H9 (cell line): ENCODE results near the gene RASGRF1. TPM values are rescaled to one million over a fixed set of nuclear protein-coding genes. Genes with fewer than 3 reads are reported as not detected.

Source experiments
- DNase-seq: peaks from one replicate; pipeline ENCODE4 v3.0.0-alpha.2; 2017
- H2AFZ ChIP-seq: one replicate; pipeline ENCODE4 v1.6.1; 2013; ENCODE audit warnings: mild to moderate bottlenecking, low read length, control low read depth, moderate library complexity
- H2AK5ac ChIP-seq: 2 replicates; pipeline ENCODE4 v1.6.1; 2013; ENCODE audit warnings: low read length, control low read depth, mixed read lengths; ENCODE audit not compliant: insufficient read length
- H2BK120ac ChIP-seq: one replicate; pipeline ENCODE4 v1.6.1; 2013; ENCODE audit warnings: low read depth, mild to moderate bottlenecking, low read length, control low read depth, inconsistent platforms; ENCODE audit not compliant: poor library complexity, severe bottlenecking
- H2BK12ac ChIP-seq: 2 replicates; pipeline ENCODE4 v1.6.1; 2013; ENCODE audit warnings: low read length, control low read depth, mixed read lengths, low read depth; ENCODE audit not compliant: insufficient read length
- H2BK15ac ChIP-seq: 2 replicates; pipeline ENCODE4 v1.6.1; 2013; ENCODE audit warnings: low read depth, low read length, control low read depth
- H2BK20ac ChIP-seq: one replicate; pipeline ENCODE4 v1.6.1; 2013; ENCODE audit warnings: low read depth, mild to moderate bottlenecking, low read length, control low read depth, inconsistent platforms; ENCODE audit not compliant: poor library complexity, severe bottlenecking
- H2BK5ac ChIP-seq: 2 replicates; pipeline ENCODE4 v1.6.1; 2013; ENCODE audit warnings: low read length, control low read depth, mixed read lengths; ENCODE audit not compliant: insufficient read length
- H3K14ac ChIP-seq: 2 replicates; pipeline ENCODE4 v1.6.1; 2013; ENCODE audit warnings: low read length, control low read depth; ENCODE audit not compliant: insufficient read depth
- H3K18ac ChIP-seq: 2 replicates; pipeline ENCODE4 v1.6.1; 2013; ENCODE audit warnings: low read depth, mild to moderate bottlenecking, mixed read lengths, low read length, control low read depth; ENCODE audit not compliant: insufficient read length
- H3K23ac ChIP-seq: 2 replicates; pipeline ENCODE4 v1.6.1; 2013; ENCODE audit warnings: low read length, control low read depth, mixed read lengths, low read depth; ENCODE audit not compliant: insufficient read length
- H3K23me2 ChIP-seq: 2 replicates; pipeline ENCODE4 v1.6.1; 2013; ENCODE audit warnings: low read depth, mild to moderate bottlenecking, mixed read lengths, low read length, control low read depth; ENCODE audit not compliant: insufficient read length, poor library complexity, severe bottlenecking
- H3K27ac ChIP-seq: 2 replicates; pipeline ENCODE4 v1.5.1; 2013; ENCODE audit warnings: low read length, control low read depth, mixed read lengths, low read depth; ENCODE audit not compliant: insufficient read length
- H3K27me3 ChIP-seq: 2 replicates; pipeline ENCODE4 v1.6.1; 2013; ENCODE audit warnings: low read length, control low read depth, inconsistent platforms; ENCODE audit not compliant: insufficient read depth
- H3K4ac ChIP-seq: 2 replicates; pipeline ENCODE4 v1.6.1; 2013; ENCODE audit warnings: low read depth, mild to moderate bottlenecking, control low read depth, inconsistent platforms, low read length, moderate library complexity
- H3K4me1 ChIP-seq: 2 replicates; pipeline ENCODE4 v1.6.1; 2013; ENCODE audit warnings: low read length, control low read depth, inconsistent platforms; ENCODE audit not compliant: insufficient read depth
- H3K4me2 ChIP-seq: 2 replicates; pipeline ENCODE4 v1.6.1; 2013; ENCODE audit warnings: low read length, control low read depth, mixed read lengths; ENCODE audit not compliant: insufficient read length, insufficient read depth
- H3K56ac ChIP-seq: 2 replicates; pipeline ENCODE4 v1.6.1; 2013; ENCODE audit warnings: low read depth, mild to moderate bottlenecking, mixed read lengths, low read length, control low read depth; ENCODE audit not compliant: insufficient read length
- H3K79me1 ChIP-seq: 2 replicates; pipeline ENCODE4 v1.6.1; 2013; ENCODE audit warnings: low read depth, mild to moderate bottlenecking, moderate library complexity, low read length, control low read depth, inconsistent platforms; ENCODE audit not compliant: insufficient read depth, poor library complexity, severe bottlenecking
- H3K79me2 ChIP-seq: 2 replicates; pipeline ENCODE4 v1.6.1; 2013; ENCODE audit warnings: low read length, control low read depth, inconsistent platforms; ENCODE audit not compliant: insufficient read depth
- H3K9ac ChIP-seq: 2 replicates; pipeline ENCODE4 v1.6.1; 2013; ENCODE audit warnings: low read length, control low read depth, mixed read lengths; ENCODE audit not compliant: insufficient read length; ENCODE audit errors: extremely low read depth
- H3K9me3 ChIP-seq: one replicate; pipeline ENCODE4 v1.6.1; 2013; ENCODE audit warnings: low read depth, low read length, inconsistent platforms; ENCODE audit not compliant: control insufficient read depth
- H3T11ph ChIP-seq: one replicate; pipeline ENCODE4 v1.6.1; 2013; ENCODE audit warnings: mild to moderate bottlenecking, low read length, control low read depth, inconsistent platforms
- H4K20me1 ChIP-seq: one replicate; pipeline ENCODE4 v1.6.1; 2013; ENCODE audit not compliant: control insufficient read depth, insufficient read length, insufficient read depth
- H4K5ac ChIP-seq: 2 replicates; pipeline ENCODE4 v1.6.1; 2013; ENCODE audit warnings: low read depth, mild to moderate bottlenecking, mixed read lengths, low read length, control low read depth; ENCODE audit not compliant: insufficient read length
- H4K8ac ChIP-seq: replicated peaks from 2 replicates; pipeline ENCODE4 v1.6.1; 2013; ENCODE audit warnings: low read length, control low read depth, mixed read lengths, low read depth; ENCODE audit not compliant: insufficient read length
- H4K91ac ChIP-seq: 2 replicates; pipeline ENCODE4 v1.6.1; 2013; ENCODE audit warnings: low read depth, mild to moderate bottlenecking, moderate library complexity, mixed read lengths, low read length, control low read depth; ENCODE audit not compliant: insufficient read length
- H3K27ac Mint-ChIP-seq, 3 experiments: 2 replicates in 2 of 3; 3 replicates in 1 of 3; pipeline ENCODE4 v1.8.0; 2020 to 2021; ENCODE audit warnings: mixed read lengths in 3 of 3, mild to moderate bottlenecking in 1 of 3, moderate library complexity in 1 of 3
- H3K27me3 Mint-ChIP-seq: 2 replicates; pipeline ENCODE4 v1.8.0; 2021; ENCODE audit warnings: low read depth, mild to moderate bottlenecking, moderate library complexity, mixed read lengths
- H3K36me3 Mint-ChIP-seq, 3 experiments: 2 replicates in 2 of 3; 3 replicates in 1 of 3; pipeline ENCODE4 v1.8.0; 2020 to 2021; ENCODE audit warnings: low read depth in 3 of 3, mixed read lengths in 3 of 3; ENCODE audit not compliant: insufficient read depth in 1 of 3
- H3K4me1 Mint-ChIP-seq, 2 experiments: 2 replicates each; pipeline ENCODE4 v1.8.0; 2020; ENCODE audit warnings: mixed read lengths in 2 of 2
- H3K4me3 Mint-ChIP-seq, 2 experiments: 2 replicates in 1 of 2; 3 replicates in 1 of 2; pipeline ENCODE4 v1.8.0; 2020 to 2021; ENCODE audit warnings: mild to moderate bottlenecking in 2 of 2, mixed read lengths in 2 of 2, moderate library complexity in 1 of 2
- H3K9me3 Mint-ChIP-seq, 2 experiments: 2 replicates in 1 of 2; 3 replicates in 1 of 2; pipeline ENCODE4 v1.8.0; 2020; ENCODE audit warnings: mild to moderate bottlenecking in 2 of 2, mixed read lengths in 2 of 2, moderate library complexity in 1 of 2
- WGBS: extraction: QIAGEN DNeasy Blood & Tissue Kit; methylation state at CpG from one replicate; pipeline ENCODE4 v1.1.7; 2013; ENCODE audit warnings: missing lambda C conversion rate, low lambda C conversion rate, mixed read lengths; ENCODE audit not compliant: insufficient read length; ENCODE audit errors: extremely low coverage; 5-methylcytosine and 5-hydroxymethylcytosine counted together
- total RNA-seq: library from RNA; stranded (reverse); gene quantifications from 2 replicates; pipeline ENCODE4 v1.2.1, GENCODE V29; 2021
- TF ChIP-seq, protein P1 (sequence below): fragments of 200-600 bp; sonication (generic); conservative IDR thresholded peaks from 3 replicates; pipeline ENCODE4 v1.8.0; 2021; ENCODE audit warnings: antibody characterized with exemption, mild to moderate bottlenecking

The RASGRF1 gene
- total RNA-seq, 1 experiment from 2014 or later: 0.48 TPM

DNA sequence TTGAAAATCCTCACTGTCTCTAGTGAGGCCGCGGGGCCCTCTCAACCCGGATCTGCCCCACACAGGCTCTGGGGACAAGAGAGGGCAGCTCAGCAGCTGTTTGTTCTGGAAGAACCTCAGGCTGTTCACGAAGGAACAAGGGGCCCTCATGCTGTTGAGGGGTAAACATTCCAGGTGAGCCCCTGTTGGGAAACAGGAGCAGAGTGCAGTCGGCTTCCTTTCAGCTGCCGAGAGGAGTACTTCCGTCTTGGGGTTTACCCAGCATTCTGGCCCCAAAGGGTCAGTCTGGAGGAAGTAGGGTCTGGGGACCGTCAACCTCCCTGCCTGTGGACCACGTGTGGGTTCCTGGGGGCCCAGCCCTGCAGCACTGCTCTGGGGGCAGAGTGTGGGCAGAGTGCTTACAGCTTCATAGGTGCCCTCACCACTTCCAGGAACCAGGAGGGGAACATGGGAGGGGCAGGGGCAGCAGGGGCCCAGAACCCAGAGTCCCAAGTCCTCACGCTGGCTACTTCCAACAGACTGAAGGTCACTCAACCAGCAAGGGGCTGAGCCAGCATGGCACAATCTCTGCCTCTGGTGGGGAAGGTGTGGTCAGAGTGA is 96.5 kb downstream of the RASGRF1 start:
- DNase-seq: no peak
- H3K79me2 ChIP-seq: no peaks in the 10 kb centered on the region

More for the DNA sequence above, 96.5 kb downstream of the RASGRF1 start:
- Histone ChIP-seq H3K4me2 (no peak overlapping the region), H3K23me2 (no peaks in the 10 kb centered on the region), H4K91ac (no peak overlapping the region), H2BK120ac (no peak overlapping the region), H3K27ac (no peak overlapping the region), H2BK5ac (no peak overlapping the region), H2BK15ac (no peak overlapping the region), H3K56ac (no peak overlapping the region), H3K18ac (no peak overlapping the region), H3K14ac (no peak overlapping the region; the same call in 1 of the 2 replicates), H2BK20ac (no peak overlapping the region), H4K8ac (no peak overlapping the region), H4K5ac (no peak overlapping the region), H3K4me1 (no peaks in the 10 kb centered on the region), H3K79me1 (no peaks in the 10 kb centered on the region), H3K23ac (no peak overlapping the region), H2BK12ac (no peak overlapping the region), H3T11ph (no peak overlapping the region), H2AK5ac (no peak overlapping the region), H3K9me3 (no peaks in the 10 kb centered on the region), H3K4ac (no peak overlapping the region), H2AFZ (no peak overlapping the region), H3K9ac (no peak overlapping the region), H3K27me3 (no peaks in the 10 kb centered on the region), H4K20me1 (no peaks in the 10 kb centered on the region)
- H3K4me1 Mint-ChIP-seq: peaks cover 13 to 20% of the 10 kb centered on the region in 2 experiments
- TF ChIP-seq, protein P1, sequence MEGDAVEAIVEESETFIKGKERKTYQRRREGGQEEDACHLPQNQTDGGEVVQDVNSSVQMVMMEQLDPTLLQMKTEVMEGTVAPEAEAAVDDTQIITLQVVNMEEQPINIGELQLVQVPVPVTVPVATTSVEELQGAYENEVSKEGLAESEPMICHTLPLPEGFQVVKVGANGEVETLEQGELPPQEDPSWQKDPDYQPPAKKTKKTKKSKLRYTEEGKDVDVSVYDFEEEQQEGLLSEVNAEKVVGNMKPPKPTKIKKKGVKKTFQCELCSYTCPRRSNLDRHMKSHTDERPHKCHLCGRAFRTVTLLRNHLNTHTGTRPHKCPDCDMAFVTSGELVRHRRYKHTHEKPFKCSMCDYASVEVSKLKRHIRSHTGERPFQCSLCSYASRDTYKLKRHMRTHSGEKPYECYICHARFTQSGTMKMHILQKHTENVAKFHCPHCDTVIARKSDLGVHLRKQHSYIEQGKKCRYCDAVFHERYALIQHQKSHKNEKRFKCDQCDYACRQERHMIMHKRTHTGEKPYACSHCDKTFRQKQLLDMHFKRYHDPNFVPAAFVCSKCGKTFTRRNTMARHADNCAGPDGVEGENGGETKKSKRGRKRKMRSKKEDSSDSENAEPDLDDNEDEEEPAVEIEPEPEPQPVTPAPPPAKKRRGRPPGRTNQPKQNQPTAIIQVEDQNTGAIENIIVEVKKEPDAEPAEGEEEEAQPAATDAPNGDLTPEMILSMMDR: no peak
- H3K4me3 Mint-ChIP-seq: no peak overlapping the region
- no peaks in the 10 kb centered on the region; a peak in 1 of 5 replicates for H3K9me3 Mint-ChIP-seq
- peaks cover 16% of the 10 kb centered on the region for H3K27me3 Mint-ChIP-seq
- no CpG with 5 or more reads among the region's 10 CpGs for WGBS
- no peak overlapping the region for H3K27ac Mint-ChIP-seq
- H3K36me3 Mint-ChIP-seq: no peaks in the 10 kb centered on the region; a peak in 1 of 7 replicates
